Keratinocyte (primary cell): ENCODE data around the gene NHLH2.

Source experiments
- EZH2 ChIP-seq: IDR thresholded peaks from one replicate; pipeline ENCODE4 v1.6.1; 2012; ENCODE audit warnings: inconsistent platforms, mild to moderate bottlenecking, low read length, moderate library complexity
- TF ChIP-seq, protein P1 (sequence below), 3 experiments: IDR thresholded peaks in 1 of 3; conservative IDR thresholded peaks in 1 of 3; optimal IDR thresholded peaks in 1 of 3; 2 replicates in 2 of 3; 3 replicates in 1 of 3; pipeline versions ENCODE3 to v1.5.1; 2011; ENCODE audit warnings: low read length in 3 of 3, mild to moderate bottlenecking in 3 of 3, moderate library complexity in 2 of 3, control low read depth in 1 of 3, inconsistent platforms in 1 of 3; ENCODE audit not compliant: insufficient read depth in 2 of 3; ENCODE audit errors: extremely low read depth in 1 of 3

- TF ChIP-seq, protein P1, sequence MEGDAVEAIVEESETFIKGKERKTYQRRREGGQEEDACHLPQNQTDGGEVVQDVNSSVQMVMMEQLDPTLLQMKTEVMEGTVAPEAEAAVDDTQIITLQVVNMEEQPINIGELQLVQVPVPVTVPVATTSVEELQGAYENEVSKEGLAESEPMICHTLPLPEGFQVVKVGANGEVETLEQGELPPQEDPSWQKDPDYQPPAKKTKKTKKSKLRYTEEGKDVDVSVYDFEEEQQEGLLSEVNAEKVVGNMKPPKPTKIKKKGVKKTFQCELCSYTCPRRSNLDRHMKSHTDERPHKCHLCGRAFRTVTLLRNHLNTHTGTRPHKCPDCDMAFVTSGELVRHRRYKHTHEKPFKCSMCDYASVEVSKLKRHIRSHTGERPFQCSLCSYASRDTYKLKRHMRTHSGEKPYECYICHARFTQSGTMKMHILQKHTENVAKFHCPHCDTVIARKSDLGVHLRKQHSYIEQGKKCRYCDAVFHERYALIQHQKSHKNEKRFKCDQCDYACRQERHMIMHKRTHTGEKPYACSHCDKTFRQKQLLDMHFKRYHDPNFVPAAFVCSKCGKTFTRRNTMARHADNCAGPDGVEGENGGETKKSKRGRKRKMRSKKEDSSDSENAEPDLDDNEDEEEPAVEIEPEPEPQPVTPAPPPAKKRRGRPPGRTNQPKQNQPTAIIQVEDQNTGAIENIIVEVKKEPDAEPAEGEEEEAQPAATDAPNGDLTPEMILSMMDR (optimal IDR thresholded peaks at IDR 0.05 in 1 of 3, IDR thresholded peaks at IDR 0.05 in 1 of 3, conservative IDR thresholded peaks at IDR 0.05 in 1 of 3; ENCODE audit: extremely low read depth in 1 of 3, insufficient read depth in 2 of 3, low read length in 3 of 3): peak; percentile 13 to 60 (median 23)
- no peak for TF ChIP-seq EZH2
These were observed 7.1 kb downstream of the NHLH2 start for GRCh38 chr1:115833856-115834255.
